ENCODE data around the gene TRIM56. TPM values are rescaled to one million over a fixed set of nuclear protein-coding genes. Genes with fewer than 3 reads are reported as not detected.
"Not testable (repeated sequence)": the region's sequence is repeated elsewhere in the genome, so short reads cannot be mapped to it uniquely, and the experiment has no call there.

The TRIM56 gene
- total and polyA plus RNA-seq, 3 donors from 2014 or later, result 8.7 to 20.4 (median 15.3) TPM

DNA sequence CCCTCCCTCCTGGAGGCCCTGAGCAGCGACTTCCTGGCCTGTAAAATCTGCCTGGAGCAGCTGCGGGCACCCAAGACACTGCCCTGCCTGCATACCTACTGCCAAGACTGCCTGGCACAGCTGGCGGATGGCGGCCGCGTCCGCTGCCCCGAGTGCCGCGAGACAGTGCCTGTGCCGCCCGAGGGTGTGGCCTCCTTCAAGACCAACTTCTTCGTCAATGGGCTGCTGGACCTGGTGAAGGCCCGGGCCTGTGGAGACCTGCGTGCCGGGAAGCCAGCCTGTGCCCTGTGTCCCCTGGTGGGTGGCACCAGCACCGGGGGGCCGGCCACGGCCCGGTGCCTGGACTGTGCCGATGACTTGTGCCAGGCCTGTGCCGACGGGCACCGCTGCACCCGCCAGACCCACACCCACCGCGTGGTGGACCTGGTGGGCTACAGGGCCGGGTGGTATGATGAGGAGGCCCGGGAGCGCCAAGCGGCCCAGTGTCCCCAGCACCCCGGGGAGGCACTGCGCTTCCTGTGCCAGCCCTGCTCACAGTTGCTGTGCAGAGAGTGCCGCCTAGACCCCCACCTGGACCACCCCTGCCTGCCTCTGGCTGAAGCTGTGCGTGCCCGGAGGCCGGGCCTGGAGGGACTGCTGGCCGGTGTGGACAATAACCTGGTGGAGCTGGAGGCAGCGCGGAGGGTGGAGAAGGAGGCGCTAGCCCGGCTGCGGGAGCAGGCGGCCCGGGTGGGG lies 2.2 kb downstream of the TRIM56 start:
- no peaks in the 10 kb centered on the region for H3K36me3 ChIP-seq (ENCODE audit: low read depth, missing control alignments)
- H3K27ac ChIP-seq, result no peak overlapping the region
- DNase-seq, result no peak
- no peaks in the 10 kb centered on the region for H3K27me3 ChIP-seq
- TF ChIP-seq POLR2A (IDR thresholded peaks at IDR 0.05), result no peak
- TF ChIP-seq, protein P1, sequence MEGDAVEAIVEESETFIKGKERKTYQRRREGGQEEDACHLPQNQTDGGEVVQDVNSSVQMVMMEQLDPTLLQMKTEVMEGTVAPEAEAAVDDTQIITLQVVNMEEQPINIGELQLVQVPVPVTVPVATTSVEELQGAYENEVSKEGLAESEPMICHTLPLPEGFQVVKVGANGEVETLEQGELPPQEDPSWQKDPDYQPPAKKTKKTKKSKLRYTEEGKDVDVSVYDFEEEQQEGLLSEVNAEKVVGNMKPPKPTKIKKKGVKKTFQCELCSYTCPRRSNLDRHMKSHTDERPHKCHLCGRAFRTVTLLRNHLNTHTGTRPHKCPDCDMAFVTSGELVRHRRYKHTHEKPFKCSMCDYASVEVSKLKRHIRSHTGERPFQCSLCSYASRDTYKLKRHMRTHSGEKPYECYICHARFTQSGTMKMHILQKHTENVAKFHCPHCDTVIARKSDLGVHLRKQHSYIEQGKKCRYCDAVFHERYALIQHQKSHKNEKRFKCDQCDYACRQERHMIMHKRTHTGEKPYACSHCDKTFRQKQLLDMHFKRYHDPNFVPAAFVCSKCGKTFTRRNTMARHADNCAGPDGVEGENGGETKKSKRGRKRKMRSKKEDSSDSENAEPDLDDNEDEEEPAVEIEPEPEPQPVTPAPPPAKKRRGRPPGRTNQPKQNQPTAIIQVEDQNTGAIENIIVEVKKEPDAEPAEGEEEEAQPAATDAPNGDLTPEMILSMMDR (IDR thresholded peaks at IDR 0.05), result no peak
- intact Hi-C loops (cut with DNase I; ENCODE audit: low total_unique reads), result no loop called here
- H3K4me1 ChIP-seq, result peaks cover 16% of the 10 kb centered on the region
- no peaks in the 10 kb centered on the region for H3K9me3 ChIP-seq
- no peak overlapping the region for H3K4me3 ChIP-seq
- WGBS, 2 donors, result 91 to 96% methylated on average over 9 to 33 of the region's 45 CpGs

DNA sequence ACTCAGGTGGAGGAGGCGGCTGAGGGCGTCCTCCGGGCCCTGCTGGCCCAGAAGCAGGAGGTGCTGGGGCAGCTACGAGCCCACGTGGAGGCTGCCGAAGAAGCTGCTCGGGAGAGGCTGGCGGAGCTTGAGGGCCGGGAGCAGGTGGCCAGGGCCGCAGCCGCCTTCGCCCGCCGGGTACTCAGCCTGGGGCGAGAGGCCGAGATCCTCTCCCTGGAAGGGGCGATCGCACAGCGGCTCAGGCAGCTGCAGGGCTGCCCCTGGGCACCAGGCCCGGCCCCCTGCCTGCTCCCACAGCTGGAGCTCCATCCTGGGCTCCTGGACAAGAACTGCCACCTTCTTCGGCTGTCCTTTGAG lies 2.8 kb downstream of the TRIM56 start:
- peaks cover 16% of the 10 kb centered on the region for H3K4me1 ChIP-seq
- no peaks in the 10 kb centered on the region for H3K27me3 ChIP-seq
- H3K9me3 ChIP-seq, result no peaks in the 10 kb centered on the region
- no peak overlapping the region for H3K27ac ChIP-seq
- WGBS, 2 donors, result 92 to 100% methylated on average over 3 to 20 of the region's 21 CpGs
- TF ChIP-seq, protein P1 (IDR thresholded peaks at IDR 0.05), result no peak
- TF ChIP-seq POLR2A (IDR thresholded peaks at IDR 0.05), result no peak
- intact Hi-C loops (cut with DNase I; ENCODE audit: low total_unique reads), result no loop called here
- no peaks in the 10 kb centered on the region for H3K36me3 ChIP-seq (ENCODE audit: low read depth, missing control alignments)
- no peak overlapping the region for H3K4me3 ChIP-seq
- DNase-seq, result no peak

- no peaks in the 10 kb centered on the region for H3K27me3 ChIP-seq
- TF ChIP-seq, protein P1 (IDR thresholded peaks at IDR 0.05), result no peak
- no peak for TF ChIP-seq POLR2A (IDR thresholded peaks at IDR 0.05)
- H3K27ac ChIP-seq, result no peak overlapping the region
- no peak for DNase-seq
- 93 to 96% methylated on average over 7 to 41 of the region's 41 CpGs for WGBS, 2 donors
- intact Hi-C loops (cut with DNase I; ENCODE audit: low total_unique reads), result no loop called here
- no peaks in the 10 kb centered on the region for H3K9me3 ChIP-seq
- H3K4me1 ChIP-seq, result peaks cover 16% of the 10 kb centered on the region
- no peaks in the 10 kb centered on the region for H3K36me3 ChIP-seq (ENCODE audit: low read depth, missing control alignments)
- no peak overlapping the region for H3K4me3 ChIP-seq
Measured at GRCh38 chr7:101088858-101089529, 3.7 kb downstream of the TRIM56 start.

GRCh38 chr7:101089876-101090275 lies 4.6 kb downstream of the TRIM56 start:
- 82 to 92% methylated on average over 5 to 9 of the region's 9 CpGs for WGBS, 2 donors
- Histone ChIP-seq H3K36me3 (ENCODE audit: low read depth, missing control alignments) (no peaks in the 10 kb centered on the region), H3K27ac (no peak overlapping the region), H3K4me1 (peaks cover 14% of the 10 kb centered on the region), H3K27me3 (no peaks in the 10 kb centered on the region), H3K4me3 (no peak overlapping the region), H3K9me3 (no peaks in the 10 kb centered on the region)
- TF ChIP-seq, protein P1 (IDR thresholded peaks at IDR 0.05), result no peak
- no peak for TF ChIP-seq POLR2A (IDR thresholded peaks at IDR 0.05)
- no peak for DNase-seq
- intact Hi-C loops (cut with DNase I; ENCODE audit: low total_unique reads), result no loop called here

DNA sequence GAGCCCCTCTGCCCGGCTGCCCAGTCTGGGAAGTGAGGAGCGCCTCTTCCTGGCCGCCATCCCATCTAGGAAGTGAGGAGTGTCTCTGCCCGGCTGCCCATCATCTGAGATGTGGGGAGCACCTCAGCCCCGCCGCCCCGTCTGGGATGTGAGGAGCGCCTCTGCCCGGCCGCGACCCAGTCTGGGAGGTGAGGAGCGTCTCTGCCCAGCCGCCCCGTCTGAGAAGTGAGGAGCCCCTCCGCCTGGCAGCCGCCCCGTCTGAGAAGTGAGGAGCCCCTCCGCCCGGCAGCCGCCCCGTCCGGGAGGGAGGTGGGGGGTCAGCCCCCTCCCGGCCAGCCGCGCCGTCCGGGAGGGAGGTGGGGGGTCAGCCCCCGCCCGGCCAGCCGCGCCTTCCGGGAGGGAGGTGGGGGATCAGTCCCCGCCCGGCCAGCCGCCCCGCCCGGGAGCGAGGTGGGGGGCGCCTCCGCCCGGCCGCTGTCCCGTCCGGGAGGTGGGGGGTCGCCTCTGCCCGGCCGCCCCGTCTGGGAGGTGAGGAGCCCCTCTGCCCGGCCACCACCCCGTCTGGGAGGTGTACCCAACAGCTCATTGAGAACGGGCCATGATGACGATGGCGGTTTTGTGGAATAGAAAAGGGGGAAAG lies 7.1 kb downstream of the TRIM56 start:
- intact Hi-C loops (cut with DNase I; ENCODE audit: low total_unique reads); H3K4me1 ChIP-seq; DNase-seq; H3K27me3 ChIP-seq; H3K27ac ChIP-seq; H3K4me3 ChIP-seq; H3K9me3 ChIP-seq; H3K36me3 ChIP-seq (ENCODE audit: low read depth, missing control alignments): not testable (repeated sequence)
- WGBS, 2 donors, result 47 to 81% methylated on average over 3 to 29 of the region's 53 CpGs
